ENCODE measurements around the gene INO80. TPM values are rescaled to one million over a fixed set of nuclear protein-coding genes. Genes with fewer than 3 reads are reported as not detected.

The INO80 gene
- total and polyA plus RNA-seq, 2 donors (not counting 1 experiment from before 2014, with no cell fraction given) = 16.3 to 55.7 TPM

DNA sequence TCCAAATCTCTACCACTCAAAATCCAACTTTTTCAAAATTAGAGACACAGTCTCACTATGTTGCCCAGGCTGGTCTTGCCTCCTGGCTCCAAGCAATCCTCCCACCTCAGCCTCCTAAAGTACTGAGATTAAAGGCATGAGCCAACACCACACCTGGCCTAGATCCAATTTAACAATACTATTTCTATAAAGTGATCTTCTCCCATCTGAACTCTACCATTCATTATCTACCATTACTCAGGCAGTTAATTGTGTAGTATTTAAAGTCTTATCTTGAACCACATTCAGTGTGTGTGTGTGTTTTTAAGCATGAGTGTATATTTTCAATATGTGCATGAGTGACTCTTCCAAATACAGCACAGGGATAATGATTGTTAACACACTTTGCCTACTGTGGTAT is 77.0 kb downstream of the INO80 start:
- H3K9me3 ChIP-seq (ENCODE audit: control extremely low read depth in 1 of 3, control insufficient read depth in 2 of 3, insufficient read depth in 1 of 3, low read length in 2 of 3) = no peaks in the 10 kb centered on the region
- peaks cover 2% of the 10 kb centered on the region for H3K79me2 ChIP-seq (ENCODE audit: control insufficient read depth, insufficient read depth, low read length)
- ATAC-seq (ENCODE audit: low read depth) (no peak), DNase-seq (no peak)
- H3K4me2 ChIP-seq (replicated peaks; ENCODE audit: low read depth, low read length, poor library complexity, severe bottlenecking) = no peak overlapping the region
- H4K20me1 ChIP-seq (ENCODE audit: control insufficient read depth, insufficient read depth, low read length, poor library complexity, severe bottlenecking) = no peaks in the 10 kb centered on the region
- TF ChIP-seq, protein P1, sequence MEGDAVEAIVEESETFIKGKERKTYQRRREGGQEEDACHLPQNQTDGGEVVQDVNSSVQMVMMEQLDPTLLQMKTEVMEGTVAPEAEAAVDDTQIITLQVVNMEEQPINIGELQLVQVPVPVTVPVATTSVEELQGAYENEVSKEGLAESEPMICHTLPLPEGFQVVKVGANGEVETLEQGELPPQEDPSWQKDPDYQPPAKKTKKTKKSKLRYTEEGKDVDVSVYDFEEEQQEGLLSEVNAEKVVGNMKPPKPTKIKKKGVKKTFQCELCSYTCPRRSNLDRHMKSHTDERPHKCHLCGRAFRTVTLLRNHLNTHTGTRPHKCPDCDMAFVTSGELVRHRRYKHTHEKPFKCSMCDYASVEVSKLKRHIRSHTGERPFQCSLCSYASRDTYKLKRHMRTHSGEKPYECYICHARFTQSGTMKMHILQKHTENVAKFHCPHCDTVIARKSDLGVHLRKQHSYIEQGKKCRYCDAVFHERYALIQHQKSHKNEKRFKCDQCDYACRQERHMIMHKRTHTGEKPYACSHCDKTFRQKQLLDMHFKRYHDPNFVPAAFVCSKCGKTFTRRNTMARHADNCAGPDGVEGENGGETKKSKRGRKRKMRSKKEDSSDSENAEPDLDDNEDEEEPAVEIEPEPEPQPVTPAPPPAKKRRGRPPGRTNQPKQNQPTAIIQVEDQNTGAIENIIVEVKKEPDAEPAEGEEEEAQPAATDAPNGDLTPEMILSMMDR (IDR thresholded peaks at IDR 0.05) = no peak
- TF ChIP-seq EZH2 (IDR thresholded peaks at IDR 0.05; ENCODE audit: borderline replicate concordance, insufficient read depth, low read depth, low read length, poor library complexity, severe bottlenecking) = no peak
- no peak overlapping the region for H3K27ac ChIP-seq (ENCODE audit: low read length in 2 of 2)
- ChIA-PET CTCF (no interaction called here), POLR2A (no interaction called here)
- no peak overlapping the region for H2AFZ ChIP-seq (ENCODE audit: insufficient read depth, low read depth, low read length, poor library complexity, severe bottlenecking)
- H3K27ac Mint-ChIP-seq = no peak overlapping the region
- intact Hi-C loops (cut with micrococcal nuclease) = no loop called here
- H3K9me3 Mint-ChIP-seq (ENCODE audit: insufficient read depth) = no peaks in the 10 kb centered on the region
- H3K4me1 ChIP-seq (ENCODE audit: control insufficient read depth in 2 of 2, insufficient read depth in 2 of 2, low read length in 2 of 2) = no peaks in the 10 kb centered on the region
- H3K4me3 Mint-ChIP-seq = no peak overlapping the region
- H3K36me3 ChIP-seq (replicated peaks in 1 of 2; ENCODE audit: control extremely low read depth in 1 of 2, control insufficient read depth in 1 of 2, extremely low read depth in 1 of 2, insufficient read depth in 2 of 2, low read length in 1 of 2) = peaks cover 6 to 57% of the 10 kb centered on the region in 2 experiments
- no peak overlapping the region for H3K9ac ChIP-seq (ENCODE audit: low read length)
- H3K4me3 ChIP-seq (ENCODE audit: control extremely low read depth in 1 of 5, extremely low read depth in 1 of 5, insufficient read depth in 1 of 5, low read depth in 2 of 5, low read length in 4 of 5) = no peak overlapping the region
- H3K4me1 Mint-ChIP-seq = no peaks in the 10 kb centered on the region
- no peaks in the 10 kb centered on the region for H3K27me3 ChIP-seq (replicated peaks in 1 of 4; ENCODE audit: control extremely low read depth in 1 of 4, control insufficient read depth in 3 of 4, insufficient read depth in 4 of 4, low read length in 3 of 4)
- no peaks in the 10 kb centered on the region for H3K27me3 Mint-ChIP-seq

DNA sequence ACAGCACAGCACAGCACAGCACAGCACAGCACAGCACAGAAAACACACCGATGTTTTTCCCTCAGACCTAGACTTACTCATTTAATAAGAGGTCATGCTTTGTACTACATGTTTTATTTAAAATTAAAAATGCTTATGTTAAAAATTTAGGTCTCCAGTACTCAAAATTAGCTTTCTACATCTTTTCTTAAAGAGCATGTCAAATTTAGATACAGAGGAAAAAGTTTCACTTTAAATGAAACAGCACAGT is 84.1 kb downstream of the INO80 start:
- no peaks in the 10 kb centered on the region for H3K27me3 ChIP-seq (replicated peaks in 1 of 4; ENCODE audit: control extremely low read depth in 1 of 4, control insufficient read depth in 3 of 4, insufficient read depth in 4 of 4, low read length in 3 of 4)
- H3K9me3 ChIP-seq (ENCODE audit: control extremely low read depth in 1 of 3, control insufficient read depth in 2 of 3, insufficient read depth in 1 of 3, low read length in 2 of 3) = no peaks in the 10 kb centered on the region
- Mint-ChIP-seq H3K4me1 (no peaks in the 10 kb centered on the region), H3K9me3 (ENCODE audit: insufficient read depth) (no peaks in the 10 kb centered on the region), H3K4me3 (no peak overlapping the region), H3K27me3 (no peaks in the 10 kb centered on the region), H3K27ac (no peak overlapping the region)
- no peak overlapping the region for H3K4me2 ChIP-seq (replicated peaks; ENCODE audit: low read depth, low read length, poor library complexity, severe bottlenecking)
- ChIA-PET CTCF (interaction anchor here (0.8 kb wide), 1 partner anchor 11 kb away, joined by 3 read pairs; no protein-coding TSS in a partner anchor), POLR2A (no interaction called here)
- ATAC-seq (ENCODE audit: low read depth) (no peak), DNase-seq (no peak)
- no CpG with 5 or more reads among the region's 1 CpG for WGBS (ENCODE audit: insufficient coverage)
- TF ChIP-seq, protein P1 (IDR thresholded peaks at IDR 0.05) = no peak
- no peak for TF ChIP-seq EZH2 (IDR thresholded peaks at IDR 0.05; ENCODE audit: borderline replicate concordance, insufficient read depth, low read depth, low read length, poor library complexity, severe bottlenecking)
- peaks cover under 1 to 30% of the 10 kb centered on the region in 2 experiments for H3K36me3 ChIP-seq (replicated peaks in 1 of 2; ENCODE audit: control extremely low read depth in 1 of 2, control insufficient read depth in 1 of 2, extremely low read depth in 1 of 2, insufficient read depth in 2 of 2, low read length in 1 of 2)
- no peak overlapping the region for H3K4me3 ChIP-seq (ENCODE audit: control extremely low read depth in 1 of 5, extremely low read depth in 1 of 5, insufficient read depth in 1 of 5, low read depth in 2 of 5, low read length in 4 of 5)
- no peak overlapping the region for H2AFZ ChIP-seq (ENCODE audit: insufficient read depth, low read depth, low read length, poor library complexity, severe bottlenecking)
- no peaks in the 10 kb centered on the region for H3K79me2 ChIP-seq (ENCODE audit: control insufficient read depth, insufficient read depth, low read length)
- H4K20me1 ChIP-seq (ENCODE audit: control insufficient read depth, insufficient read depth, low read length, poor library complexity, severe bottlenecking) = no peaks in the 10 kb centered on the region
- no peaks in the 10 kb centered on the region for H3K4me1 ChIP-seq (ENCODE audit: control insufficient read depth in 2 of 2, insufficient read depth in 2 of 2, low read length in 2 of 2)
- H3K9ac ChIP-seq (ENCODE audit: low read length) = no peak overlapping the region
- no peak overlapping the region for H3K27ac ChIP-seq (ENCODE audit: low read length in 2 of 2)
- intact Hi-C loops (cut with micrococcal nuclease) = no loop called here

Measured in B cell (primary cell).